Activated B cell treated with CpG ODN at 0.5 μM for 24 hours (primary cell): ENCODE data around the gene SEMA3E. TPM values are rescaled to one million over a fixed set of nuclear protein-coding genes. Genes with fewer than 3 reads are reported as not detected.

Source experiments
- ATAC-seq: fragments of 200-7000 bp; cut with Tn5 transposase; one replicate; pipeline ENCODE4 v1.10.0; 2021; ENCODE audit warnings: low read depth, mild to moderate bottlenecking, moderate library complexity
- CTCF ChIA-PET: fragments of 350-600 bp; sonication (Branson Sonifier 250); formaldehyde crosslinking; loops from one replicate; lab custom pipeline; 2021; ENCODE audit warnings: antibody characterized with exemption; lab: Charles Lee
- POLR2A ChIA-PET: fragments of 350-600 bp; sonication (Branson Sonifier 250); formaldehyde crosslinking; loops from one replicate; lab custom pipeline; 2021; ENCODE audit warnings: antibody characterized with exemption; lab: Charles Lee
- DNase-seq: peaks from one replicate; pipeline ENCODE4 v3.0.0; 2022
- H3K27ac Mint-ChIP-seq: one replicate; pipeline ENCODE4 v1.8.0; 2020; ENCODE audit warnings: mixed read lengths
- H3K27me3 Mint-ChIP-seq: one replicate; pipeline ENCODE4 v1.8.0; 2021; ENCODE audit warnings: mixed read lengths
- H3K36me3 Mint-ChIP-seq: one replicate; pipeline ENCODE4 v1.8.0; 2021; ENCODE audit warnings: low read depth, mixed read lengths
- H3K4me1 Mint-ChIP-seq: one replicate; pipeline ENCODE4 v1.8.0; 2021; ENCODE audit warnings: mixed read lengths
- H3K4me3 Mint-ChIP-seq: one replicate; pipeline ENCODE4 v1.8.0; 2020; ENCODE audit warnings: mild to moderate bottlenecking, mixed read lengths
- H3K9me3 Mint-ChIP-seq: one replicate; pipeline ENCODE4 v1.8.0; 2020; ENCODE audit warnings: mixed read lengths
- CTCF ChIP-seq: fragments of 200-600 bp; IDR thresholded peaks from one replicate; pipeline ENCODE4 v1.8.0; 2022; ENCODE audit warnings: antibody characterized with exemption, mild to moderate bottlenecking
- intact Hi-C: fragments of 100-400 bp; cut with micrococcal nuclease; formaldehyde crosslinking; loops from one replicate; pipeline ENCODE4 v1.15.1; 2024
- total RNA-seq: library from RNA; stranded (reverse); gene quantifications from 2 replicates; pipeline ENCODE4 v1.2.3, GENCODE V29; 2022

The SEMA3E gene
- total RNA-seq, 1 donor from 2014 or later, result not detected

- H3K27ac Mint-ChIP-seq, result no peak overlapping the region
- CTCF ChIA-PET, result no interaction called here
- no peak for ATAC-seq
Observed at GRCh38 chr7:83388436-83388835, 260.5 kb downstream of the SEMA3E start.

GRCh38 chr7:83366629-83367028, 282.3 kb downstream of the SEMA3E start:
- no peaks in the 10 kb centered on the region for H3K9me3 Mint-ChIP-seq
- no peak for TF ChIP-seq CTCF
- H3K27ac Mint-ChIP-seq, result no peak overlapping the region
- DNase-seq (no peak), ATAC-seq (no peak)
- no peaks in the 10 kb centered on the region for H3K36me3 Mint-ChIP-seq
- no peaks in the 10 kb centered on the region for H3K27me3 Mint-ChIP-seq
- CTCF ChIA-PET, result no interaction called here
- H3K4me1 Mint-ChIP-seq, result no peaks in the 10 kb centered on the region
- POLR2A ChIA-PET, result no interaction called here
- intact Hi-C loops, result no loop called here
- no peak overlapping the region for H3K4me3 Mint-ChIP-seq

More at GRCh38 chr7:83388436-83388835, 260.5 kb downstream of the SEMA3E start:
- TF ChIP-seq CTCF, result no peak
- H3K27me3 Mint-ChIP-seq, result no peaks in the 10 kb centered on the region
- H3K36me3 Mint-ChIP-seq, result no peaks in the 10 kb centered on the region
- intact Hi-C loops, result no loop called here
- POLR2A ChIA-PET, result no interaction called here
- peaks cover 3% of the 10 kb centered on the region for H3K9me3 Mint-ChIP-seq
- H3K4me3 Mint-ChIP-seq, result no peak overlapping the region
- no peaks in the 10 kb centered on the region for H3K4me1 Mint-ChIP-seq
- DNase-seq, result no peak

- intact Hi-C loops, result no loop called here
- CTCF ChIA-PET, result no interaction called here
Observed at GRCh38 chr7:83365746-83366145, 283.2 kb downstream of the SEMA3E start.

GRCh38 chr7:83362871-83363550, 285.9 kb downstream of the SEMA3E start:
- intact Hi-C loops, result no loop called here
- POLR2A ChIA-PET, result no interaction called here
- no peaks in the 10 kb centered on the region for H3K27me3 Mint-ChIP-seq
- no peak overlapping the region for H3K27ac Mint-ChIP-seq
- no peak for DNase-seq
- H3K4me1 Mint-ChIP-seq, result no peaks in the 10 kb centered on the region
- TF ChIP-seq CTCF, result no peak
- H3K36me3 Mint-ChIP-seq, result no peaks in the 10 kb centered on the region
- no peaks in the 10 kb centered on the region for H3K9me3 Mint-ChIP-seq
- no peak for ATAC-seq
- CTCF ChIA-PET, result no interaction called here
- no peak overlapping the region for H3K4me3 Mint-ChIP-seq

More at GRCh38 chr7:83365746-83366145, 283.2 kb downstream of the SEMA3E start:
- ATAC-seq (no peak), DNase-seq (no peak)
- H3K27ac Mint-ChIP-seq, result no peak overlapping the region
- POLR2A ChIA-PET, result no interaction called here
- TF ChIP-seq CTCF, result no peak
- H3K27me3 Mint-ChIP-seq, result no peaks in the 10 kb centered on the region
- no peaks in the 10 kb centered on the region for H3K9me3 Mint-ChIP-seq
- no peaks in the 10 kb centered on the region for H3K4me1 Mint-ChIP-seq
- H3K4me3 Mint-ChIP-seq, result no peak overlapping the region
- no peaks in the 10 kb centered on the region for H3K36me3 Mint-ChIP-seq

- intact Hi-C loops, result no loop called here
- POLR2A ChIA-PET, result no interaction called here
- no peak overlapping the region for H3K4me3 Mint-ChIP-seq
Observed at GRCh38 chr7:83359108-83359507, 289.8 kb downstream of the SEMA3E start.

More at GRCh38 chr7:83359108-83359507, 289.8 kb downstream of the SEMA3E start:
- Mint-ChIP-seq H3K36me3 (no peaks in the 10 kb centered on the region), H3K4me1 (no peaks in the 10 kb centered on the region), H3K27ac (no peak overlapping the region), H3K9me3 (no peaks in the 10 kb centered on the region), H3K27me3 (no peaks in the 10 kb centered on the region)
- TF ChIP-seq CTCF, result no peak
- ATAC-seq (no peak), DNase-seq (no peak)
- CTCF ChIA-PET, result no interaction called here
